NK-92 (cell line): ENCODE data around the gene GCNT2.
"Not testable (repeated sequence)": the region's sequence is repeated elsewhere in the genome, so short reads cannot be mapped to it uniquely, and the experiment has no call there.

Experiments
- DNase-seq: peaks from one replicate; lab custom pipeline; 2025; ENCODE audit not compliant: unreplicated experiment; lab: John Stamatoyannopoulos, UW

The GCNT2 gene

DNA sequence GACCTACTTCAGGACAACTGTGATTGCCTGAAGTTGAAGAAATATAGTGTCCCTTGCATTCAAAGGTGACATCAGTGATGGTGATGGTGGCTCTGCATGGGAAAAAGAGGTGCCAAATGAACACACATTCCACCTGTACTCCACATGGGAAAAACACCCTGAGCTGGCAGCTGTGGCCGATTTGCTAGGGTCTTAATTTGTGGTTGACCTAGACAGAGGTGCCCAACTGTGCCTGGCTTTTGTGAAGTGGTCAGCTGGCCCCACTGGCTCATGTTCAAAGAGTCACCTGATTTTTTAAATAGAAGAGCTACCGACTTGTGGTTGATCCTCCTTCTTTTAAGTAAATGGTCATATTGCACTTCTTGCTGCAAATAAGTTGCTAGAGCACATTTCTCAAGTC, 7.6 kb upstream of the GCNT2 start:
- no peak for DNase-seq

DNA sequence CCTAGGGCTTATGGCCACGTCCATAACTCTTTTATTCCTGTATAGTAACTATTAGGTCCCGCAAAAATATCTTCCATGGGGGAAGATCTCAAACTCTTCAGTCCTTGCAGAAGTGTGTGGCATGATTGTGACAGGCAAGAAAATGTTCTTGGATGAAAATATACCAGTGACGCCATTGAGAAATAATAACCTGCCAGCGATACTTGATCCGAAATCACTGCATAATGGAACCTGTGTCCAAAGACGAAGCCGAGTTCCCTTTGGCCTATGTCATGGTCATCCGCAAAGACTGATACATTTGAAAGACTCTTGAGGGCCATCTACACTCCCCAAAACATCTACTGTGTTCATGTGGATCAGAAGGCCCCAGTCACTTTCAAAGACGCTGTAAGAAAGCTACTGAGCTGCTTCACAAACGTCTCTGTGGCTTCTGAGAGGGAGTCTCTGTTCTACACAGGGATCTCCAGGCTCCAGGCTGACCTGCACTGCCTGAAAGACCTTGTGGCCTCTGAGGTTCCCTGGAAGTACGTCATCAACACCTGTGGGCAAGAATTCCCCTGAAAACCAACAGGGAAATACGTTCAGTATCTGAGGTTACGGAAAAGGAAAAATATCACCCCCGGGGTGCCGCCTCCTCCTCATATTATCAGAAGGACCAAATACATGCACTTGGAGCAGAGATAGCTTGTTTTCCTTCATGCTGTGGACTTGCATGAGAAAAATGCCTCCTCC, 6.9 kb upstream of the GCNT2 start:
- DNase-seq, result no peak

DNA sequence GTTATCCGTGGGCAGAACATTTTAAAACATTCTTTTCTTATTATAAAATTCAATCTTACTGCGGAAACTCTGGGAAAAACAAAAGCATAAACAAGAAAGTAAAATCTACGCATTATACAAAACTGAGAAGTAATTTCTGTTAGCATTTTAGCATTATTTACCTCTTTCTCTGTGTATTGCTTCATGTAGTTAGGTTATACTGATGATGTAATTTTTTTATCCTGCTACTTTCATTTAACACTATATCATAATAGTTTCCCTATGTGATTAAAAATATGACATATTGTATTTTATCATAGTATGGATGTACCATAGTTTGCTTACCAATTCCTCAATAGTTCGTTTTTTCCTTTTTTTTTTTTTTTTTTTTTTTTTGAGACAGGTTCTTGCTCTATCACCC, 4.2 kb upstream of the GCNT2 start:
- no peak for DNase-seq

DNA sequence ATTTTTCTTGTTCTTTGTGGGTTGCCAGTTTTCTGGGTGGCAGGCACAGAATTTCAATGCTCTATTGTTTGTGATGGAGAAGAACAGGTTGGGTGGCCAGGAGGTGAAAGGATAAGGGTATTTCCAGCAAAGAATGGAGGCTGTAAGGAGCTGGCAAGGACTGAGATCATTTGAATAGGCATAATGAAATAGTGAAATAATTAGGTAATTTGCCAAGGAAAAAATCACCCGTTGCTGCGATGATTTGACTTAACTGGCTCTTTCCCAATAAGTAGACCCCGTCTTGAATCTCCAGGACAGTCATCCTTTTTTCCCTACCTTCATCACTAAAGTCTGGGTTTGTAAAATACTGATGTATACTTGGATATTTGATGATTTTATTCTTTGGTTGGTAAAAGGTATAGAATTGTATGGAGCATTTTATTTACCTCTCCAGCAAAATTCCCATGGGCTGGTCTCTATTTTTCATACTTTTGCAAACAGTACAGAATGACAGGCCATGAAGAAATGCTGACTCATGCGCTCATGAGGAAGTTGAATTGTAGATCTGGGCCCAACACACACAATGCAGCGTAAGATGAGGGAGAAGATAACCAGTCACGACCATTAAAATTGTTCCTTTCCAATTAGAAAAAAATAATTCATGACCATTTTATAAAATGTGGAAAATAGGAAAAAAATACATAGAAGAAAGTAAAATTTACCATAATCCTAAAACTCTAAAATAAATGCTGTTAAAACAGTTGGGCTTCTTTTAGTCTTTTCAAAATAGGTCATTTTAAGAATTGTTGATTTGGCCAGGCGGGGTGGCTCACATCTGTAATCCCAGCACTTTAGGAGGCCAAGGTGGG, 2.4 kb upstream of the GCNT2 start:
- DNase-seq, result no peak

DNA sequence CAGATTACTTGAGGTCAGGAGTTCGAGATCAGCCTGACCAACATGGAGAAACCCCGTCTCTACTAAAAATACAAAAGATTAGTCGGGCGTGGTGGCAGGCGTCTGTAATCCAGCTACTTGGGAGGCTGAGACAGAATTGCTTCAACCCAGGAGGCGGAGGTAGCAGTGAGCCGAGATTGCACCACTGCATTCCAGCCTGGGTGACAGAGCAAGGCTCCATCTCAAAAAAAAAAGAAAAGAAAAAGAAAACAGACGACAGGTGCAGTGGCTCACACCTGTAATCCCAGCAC, 1.8 kb upstream of the GCNT2 start:
- not testable (repeated sequence) for DNase-seq

DNA sequence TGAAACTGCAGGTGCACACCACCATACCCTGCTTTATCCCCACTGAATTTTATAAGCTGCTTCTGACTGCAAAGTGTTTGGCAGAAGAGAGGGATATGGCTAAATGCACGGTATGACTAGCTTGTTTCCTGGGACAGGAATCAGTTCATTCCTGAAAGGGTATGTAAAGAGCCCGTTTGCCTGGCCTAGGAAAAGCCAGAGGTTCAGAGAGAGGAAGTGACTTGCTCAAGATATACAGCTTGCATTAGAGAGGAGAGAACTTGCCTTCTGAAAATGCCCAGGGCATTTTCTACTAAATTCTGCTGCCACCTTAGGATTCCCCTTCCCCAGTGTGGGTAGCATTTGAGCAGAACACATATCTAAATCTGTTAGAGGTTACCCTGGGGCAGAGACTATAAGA, 683 bp upstream of the GCNT2 start:
- DNase-seq, result no peak

DNA sequence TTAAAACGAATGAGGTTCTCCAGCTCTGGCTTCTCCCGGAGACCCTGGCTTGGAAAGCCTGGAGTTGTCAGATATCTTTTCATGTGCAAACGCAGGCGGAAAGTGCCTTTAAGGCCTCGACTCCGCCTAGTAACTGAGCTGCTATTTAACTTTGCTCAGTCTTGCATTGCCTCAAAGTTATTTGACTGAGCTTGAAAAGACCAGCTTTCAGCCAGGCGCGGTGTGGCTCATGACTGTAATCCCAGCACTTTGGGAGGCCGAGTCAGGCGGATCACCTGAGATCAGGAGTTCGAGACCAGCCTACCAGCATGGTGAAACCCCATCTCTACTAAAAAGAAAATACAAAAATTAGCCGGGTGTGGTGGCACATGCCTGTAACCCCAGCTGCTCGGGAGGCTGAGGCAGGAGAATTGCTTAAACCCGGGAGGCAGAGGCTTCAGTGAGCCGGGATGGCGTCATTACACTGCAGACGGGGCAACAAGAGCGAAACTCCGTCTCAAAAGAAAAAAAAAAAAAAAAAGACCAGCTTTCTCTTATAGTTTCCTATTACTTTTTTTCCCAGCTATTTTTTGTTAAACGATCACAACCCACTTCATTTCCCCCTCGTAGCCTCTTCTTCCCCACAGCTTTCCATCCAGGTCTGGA, 1.9 kb downstream of the GCNT2 start:
- no peak for DNase-seq

DNA sequence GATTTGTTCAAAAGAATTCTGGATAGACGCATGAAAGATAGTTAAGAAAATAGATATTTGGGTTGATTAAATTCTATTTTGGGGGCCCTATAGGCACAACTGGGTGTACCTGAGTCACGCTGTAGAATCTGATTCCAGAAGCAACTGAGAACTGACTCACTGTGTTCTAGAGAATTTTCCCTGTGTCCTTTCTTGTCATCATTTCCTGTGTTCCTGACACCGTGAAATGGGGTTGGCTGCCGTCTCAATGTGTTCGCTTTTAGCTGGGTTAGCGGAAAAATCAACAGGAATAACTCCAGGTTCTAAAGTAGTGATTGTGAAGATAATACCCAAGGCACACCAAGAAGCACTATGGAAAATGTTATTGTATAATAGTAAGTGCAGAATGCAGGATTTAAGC, 5.0 kb downstream of the GCNT2 start:
- no peak for DNase-seq

DNA sequence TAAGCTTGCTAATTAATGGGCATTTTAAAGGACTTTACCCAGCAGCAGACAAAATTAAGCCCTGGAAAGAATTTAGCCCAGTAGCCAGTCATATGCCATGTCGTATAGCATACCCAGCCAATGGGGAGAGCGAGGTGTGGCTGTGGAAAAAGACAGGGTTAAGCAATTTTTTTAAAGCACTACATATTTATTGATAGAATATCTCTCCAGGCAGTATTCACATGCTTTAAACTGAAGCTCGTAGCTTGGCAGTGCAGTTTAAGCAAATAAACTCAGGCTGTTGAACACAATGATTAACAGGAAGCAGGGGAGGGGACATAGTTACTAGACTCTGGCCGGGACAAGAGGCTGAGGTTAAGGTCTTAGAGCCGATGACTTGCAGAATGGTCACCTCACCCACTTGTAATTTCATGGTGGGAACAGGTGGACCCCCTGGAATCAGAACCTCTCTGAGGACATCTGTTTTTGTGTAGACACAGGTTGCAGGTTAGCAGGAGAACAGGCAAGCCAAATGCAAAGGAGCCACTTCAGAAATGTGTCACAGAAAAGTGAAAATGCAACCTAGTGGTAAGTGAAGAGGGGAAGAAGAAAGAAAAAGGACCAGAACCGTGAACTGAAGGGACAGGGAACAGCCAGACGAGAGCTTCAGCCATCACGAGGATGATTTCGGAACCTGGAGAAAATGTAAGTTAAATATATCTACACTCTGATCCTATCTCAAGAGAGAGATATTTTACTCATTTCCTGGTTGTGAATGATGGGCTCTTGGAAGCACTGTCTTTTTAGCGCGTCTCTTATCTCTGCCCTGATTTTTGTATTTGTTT, 7.2 kb downstream of the GCNT2 start:
- DNase-seq, result no peak

DNA sequence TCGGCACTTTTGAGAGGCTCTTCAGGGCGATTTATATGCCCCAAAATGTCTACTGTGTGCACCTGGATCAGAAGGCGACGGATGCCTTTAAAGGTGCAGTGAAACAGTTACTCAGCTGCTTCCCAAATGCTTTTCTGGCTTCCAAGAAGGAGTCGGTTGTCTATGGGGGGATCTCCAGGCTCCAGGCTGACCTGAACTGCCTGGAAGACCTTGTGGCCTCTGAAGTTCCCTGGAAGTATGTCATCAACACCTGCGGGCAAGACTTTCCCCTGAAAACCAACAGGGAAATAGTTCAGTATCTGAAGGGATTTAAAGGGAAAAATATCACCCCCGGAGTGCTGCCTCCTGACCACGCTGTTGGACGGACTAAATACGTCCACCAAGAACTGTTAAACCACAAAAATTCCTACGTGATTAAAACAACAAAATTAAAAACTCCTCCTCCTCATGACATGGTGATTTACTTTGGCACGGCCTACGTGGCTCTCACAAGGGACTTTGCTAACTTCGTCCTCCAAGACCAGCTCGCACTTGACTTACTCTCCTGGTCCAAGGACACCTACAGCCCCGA, 8.2 kb downstream of the GCNT2 start:
- no peak for DNase-seq

DNA sequence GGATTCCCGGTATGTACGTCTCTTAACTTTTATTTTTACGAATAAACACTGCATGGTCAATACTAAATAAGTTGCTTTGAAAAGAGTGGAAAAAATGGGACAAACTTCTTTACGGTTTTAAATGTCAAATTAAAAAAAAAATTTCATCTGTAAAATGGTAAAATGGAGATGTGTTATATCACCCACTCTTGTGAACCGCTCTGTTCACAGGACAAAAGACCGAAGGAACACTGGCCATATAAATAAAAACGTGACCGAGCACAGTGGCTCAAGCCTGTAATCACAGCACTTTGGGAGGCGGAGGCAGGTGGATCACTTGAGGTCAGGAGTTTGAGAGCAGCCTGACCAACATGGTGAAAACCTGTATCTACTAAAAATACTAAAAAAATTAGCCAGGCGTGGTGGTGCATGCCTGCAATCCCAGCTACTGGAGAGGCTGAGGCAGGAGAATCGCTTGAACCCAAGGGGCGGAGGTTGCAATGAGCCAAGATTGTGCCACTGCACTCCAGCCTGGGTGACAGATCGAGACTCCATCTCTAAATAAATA, 8.8 kb downstream of the GCNT2 start:
- DNase-seq, result not testable (repeated sequence)

DNA sequence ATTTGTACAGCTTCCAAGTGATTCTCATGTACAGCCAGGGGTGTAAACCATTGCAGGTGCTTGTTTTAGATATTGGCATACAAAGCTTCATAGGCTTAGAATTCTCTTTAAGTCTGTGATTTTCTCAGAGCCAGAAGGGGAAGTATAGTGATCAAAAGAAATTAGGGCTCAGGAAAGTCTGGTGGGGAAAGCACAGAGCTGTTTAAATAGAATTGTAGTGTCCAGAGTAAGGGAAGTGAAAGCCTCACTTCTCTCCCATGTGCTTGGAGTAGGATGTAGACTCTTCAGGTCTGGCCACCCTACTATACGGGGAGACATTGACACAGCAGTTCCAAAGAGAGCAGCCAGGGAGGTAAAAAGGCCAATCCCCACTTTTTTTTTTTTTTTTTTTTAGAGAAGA, 10.4 kb downstream of the GCNT2 start:
- DNase-seq, result no peak

DNA sequence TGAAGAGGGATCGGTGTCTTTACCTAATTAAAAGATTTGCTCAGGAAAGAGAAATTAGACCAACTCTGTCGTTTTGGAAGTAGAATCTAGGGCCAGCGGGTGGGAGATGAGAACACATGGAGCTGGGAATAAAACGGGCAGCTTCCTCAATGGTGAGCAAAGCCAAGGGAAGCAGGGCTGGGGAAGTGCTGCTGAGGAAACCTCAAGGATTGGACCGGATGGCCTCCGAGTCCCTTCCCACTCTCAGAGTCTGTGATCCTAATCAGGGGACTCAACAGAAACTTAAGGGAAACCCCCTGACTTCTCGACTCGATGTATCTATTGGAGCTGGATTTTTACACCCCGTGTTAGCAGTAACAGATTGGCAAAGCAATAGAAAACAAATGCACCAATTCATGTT, 10.8 kb downstream of the GCNT2 start:
- DNase-seq, result no peak

DNA sequence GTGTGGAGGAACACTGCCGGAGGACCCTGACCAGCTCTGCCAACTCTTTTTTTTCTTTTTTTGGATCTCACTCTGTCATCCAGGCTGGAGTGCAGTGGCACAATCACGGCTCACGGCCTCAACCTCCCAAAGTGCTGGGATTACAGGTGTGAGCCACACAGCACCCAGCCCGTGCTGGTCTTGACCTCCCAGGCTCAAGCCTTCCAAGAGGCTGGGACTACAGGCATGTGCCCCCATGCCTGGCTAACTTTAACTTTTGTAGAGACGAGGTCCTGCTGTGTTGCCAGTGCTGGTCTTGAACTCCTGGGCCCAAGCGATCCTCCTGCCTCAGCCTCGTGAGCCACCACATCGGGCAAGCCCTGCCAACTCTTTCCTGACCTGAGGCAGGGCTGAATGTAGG, 11.2 kb downstream of the GCNT2 start:
- DNase-seq, result no peak

DNA sequence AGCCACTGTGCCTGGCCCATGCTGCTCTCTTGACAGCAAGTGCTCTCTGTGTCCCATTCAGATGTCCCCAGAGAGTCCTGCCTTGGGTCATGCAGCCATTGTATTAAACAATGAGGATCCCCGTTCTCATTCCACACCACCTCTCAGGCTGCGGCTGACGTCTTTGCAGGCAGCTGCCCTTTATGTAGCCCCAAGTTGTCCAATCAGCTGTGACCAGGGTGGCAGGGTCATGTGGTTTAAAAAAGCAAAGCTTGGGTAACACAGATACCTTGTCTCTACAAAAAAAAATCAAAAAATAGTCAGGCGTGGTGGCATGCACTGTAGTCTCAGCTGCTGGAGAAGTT, 13.2 kb downstream of the GCNT2 start:
- no peak for DNase-seq

DNA sequence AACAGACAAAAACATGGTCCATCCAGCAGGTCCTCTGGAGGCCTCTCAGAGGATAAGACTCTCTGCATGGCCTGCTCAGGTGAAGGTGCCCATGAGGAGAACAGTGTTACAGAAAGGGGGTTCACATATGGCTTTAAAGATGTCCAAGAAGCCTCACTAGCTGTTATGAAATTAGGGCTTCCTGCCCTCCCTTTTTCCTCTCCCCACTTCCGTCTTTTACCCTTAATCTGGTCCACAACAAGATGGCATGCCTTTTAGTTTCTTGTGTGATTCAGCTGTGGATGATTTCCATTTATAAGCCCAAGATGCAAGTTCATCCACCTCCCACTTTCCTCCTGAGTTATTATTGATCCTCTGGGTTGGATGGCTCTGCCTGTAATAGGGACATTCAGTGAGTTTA, 14.0 kb downstream of the GCNT2 start:
- no peak for DNase-seq

DNA sequence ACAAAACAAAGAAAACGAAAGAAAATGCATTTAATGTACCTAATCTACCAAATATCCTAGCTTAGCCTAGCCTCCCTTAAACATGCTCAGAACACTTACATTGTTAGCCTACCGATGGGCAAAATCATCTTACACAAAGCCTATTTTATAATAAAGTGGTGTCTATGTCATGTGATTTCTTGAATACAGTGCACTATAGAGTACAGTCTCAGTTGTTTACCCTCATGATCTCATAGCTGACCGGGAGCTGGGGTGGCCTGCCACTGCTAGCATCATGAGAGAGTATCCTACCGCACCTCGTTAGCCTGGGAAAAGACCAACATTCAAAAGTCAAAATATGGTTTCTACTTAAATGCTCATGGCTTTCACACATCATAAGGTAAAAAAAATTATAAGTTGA, 16.6 kb downstream of the GCNT2 start:
- DNase-seq, result no peak

DNA sequence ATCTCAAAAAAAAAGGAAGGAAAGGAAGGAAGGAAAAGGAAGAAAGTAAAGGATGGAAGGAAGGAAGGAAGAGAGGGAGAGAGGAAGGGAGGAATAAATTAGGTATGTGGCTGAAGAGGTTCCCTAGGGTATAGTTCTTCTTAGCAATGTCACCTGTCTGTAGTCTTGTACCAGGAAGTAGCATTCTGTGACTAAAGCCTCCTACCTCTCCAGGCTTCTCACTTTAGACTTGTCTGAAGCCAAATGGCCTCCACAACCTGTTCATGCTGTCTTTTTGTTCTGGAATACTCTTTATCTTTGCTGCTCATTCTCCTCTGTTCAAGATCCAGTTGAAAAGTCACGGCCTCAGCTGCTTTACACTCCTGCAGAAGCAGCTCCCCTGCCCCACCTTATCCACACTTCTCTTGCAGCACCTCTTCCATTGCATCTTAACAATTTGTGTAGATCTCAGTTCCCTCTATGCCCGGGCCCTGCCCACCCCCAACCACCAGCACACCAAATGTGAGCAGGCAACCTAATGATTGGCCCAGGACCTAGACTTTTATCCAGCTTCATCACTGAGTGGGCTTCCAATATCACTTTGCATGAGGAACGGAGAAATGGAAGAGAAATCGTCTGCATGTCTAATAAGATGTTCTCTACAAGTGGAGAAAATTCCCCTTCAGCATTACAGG, 19.1 kb downstream of the GCNT2 start:
- DNase-seq, result no peak

DNA sequence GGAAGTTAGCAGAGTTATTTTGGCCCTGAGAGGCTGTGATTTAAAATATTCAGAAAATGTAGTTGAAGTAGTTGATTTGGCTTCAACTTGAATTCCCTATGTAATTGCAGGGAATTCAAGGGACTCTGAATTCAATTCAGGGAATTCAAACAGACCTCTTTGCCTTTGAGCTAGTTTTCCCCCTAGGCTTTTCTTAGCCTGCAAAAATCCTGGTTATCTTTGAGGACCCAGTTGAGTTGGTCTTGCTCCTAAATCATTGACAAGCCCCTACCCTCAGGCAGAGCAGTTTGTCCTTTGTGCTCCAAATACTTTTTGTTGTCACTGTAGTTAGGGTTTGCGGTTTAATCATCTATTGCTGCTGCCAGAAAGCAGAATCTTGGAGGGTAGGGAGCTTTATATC, 20.4 kb downstream of the GCNT2 start:
- DNase-seq, result no peak

DNA sequence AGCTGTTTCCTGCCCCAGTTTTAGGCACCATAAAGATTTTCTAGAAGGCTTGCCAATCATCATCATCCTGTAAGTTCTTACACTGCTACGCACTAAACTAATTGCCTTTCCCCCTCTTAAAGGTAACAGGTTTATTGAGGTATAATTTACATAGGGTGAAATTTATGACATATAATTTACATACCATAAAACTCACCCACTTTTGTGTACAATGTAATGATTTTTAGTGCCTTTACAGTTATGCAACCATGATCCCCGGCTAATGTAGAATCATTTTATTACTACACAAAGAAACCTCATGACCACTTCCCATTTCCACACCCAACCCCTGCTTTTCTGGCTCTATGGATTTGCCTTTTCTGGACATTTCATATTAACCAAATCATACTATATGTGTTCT, 21.1 kb downstream of the GCNT2 start:
- DNase-seq, result no peak
